ENCODE data around the gene MNT.

MNT gene

GRCh38 chr17:2414446-2415064, 13.7 kb upstream of the MNT start:
- no peak for DNase-seq

DNA sequence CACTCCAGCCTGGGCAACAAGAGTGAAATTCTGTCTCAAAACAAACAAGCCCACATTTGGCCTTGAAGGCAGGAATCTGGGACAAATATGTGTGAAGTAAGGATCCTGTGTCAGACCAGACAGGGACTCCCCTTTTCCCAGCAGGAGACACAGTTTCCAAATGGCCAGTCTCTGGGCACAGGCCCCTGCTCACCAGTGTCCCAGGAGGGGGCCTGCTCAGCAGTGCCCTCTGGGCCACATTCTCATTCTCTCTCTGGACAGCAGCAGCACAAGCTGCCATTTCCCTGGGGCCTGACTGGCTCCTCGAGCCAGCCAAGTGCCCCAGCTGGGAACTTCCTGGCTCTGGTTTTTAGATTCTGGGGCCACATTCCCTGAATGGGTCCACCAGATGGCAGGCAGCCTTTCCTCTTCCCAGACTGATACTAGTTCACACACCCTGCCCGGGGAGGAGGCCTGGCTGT, 11.7 kb upstream of the MNT start:
- no peak for DNase-seq

- no peak for DNase-seq
Measured at GRCh38 chr17:2410951-2411350, 10.1 kb upstream of the MNT start.

GRCh38 chr17:2406903-2407790, 6.3 kb upstream of the MNT start:
- no peak for DNase-seq

GRCh38 chr17:2406271-2406902, 5.5 kb upstream of the MNT start:
- DNase-seq: no peak

DNA sequence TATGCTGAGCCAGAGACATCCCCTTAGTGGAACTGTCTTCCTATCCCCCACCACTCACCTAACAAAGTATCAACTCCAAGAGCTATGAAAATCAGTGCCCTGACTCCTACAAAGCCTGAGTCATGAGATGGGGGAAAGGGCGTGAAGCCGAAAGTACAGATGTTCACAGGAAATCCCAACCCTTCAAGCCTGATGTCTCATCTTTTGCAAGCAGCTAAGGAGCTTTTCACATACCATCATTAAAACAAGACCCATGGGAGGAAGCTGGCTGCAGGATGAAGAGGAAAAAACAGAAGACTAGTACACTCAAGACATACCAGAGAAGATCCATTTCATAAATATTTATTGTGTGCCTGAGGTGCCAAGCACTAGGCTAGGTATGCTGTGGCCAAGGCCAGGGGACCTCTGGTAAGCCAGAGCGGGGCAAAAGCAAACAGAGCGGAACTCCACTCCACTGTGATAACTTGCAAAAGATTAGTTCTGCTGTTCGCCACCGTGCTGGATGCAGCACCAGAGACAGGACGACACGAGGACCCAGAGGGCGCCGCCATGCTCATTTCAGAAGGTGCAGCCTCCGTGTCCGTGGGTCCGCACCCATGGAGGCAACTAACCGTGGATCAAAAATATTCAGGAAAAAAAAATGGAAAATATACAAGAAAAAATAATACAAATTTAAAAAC, 4.5 kb upstream of the MNT start:
- no peak for DNase-seq

GRCh38 chr17:2403044-2403443, 2.2 kb upstream of the MNT start:
- DNase-seq: no peak

GRCh38 chr17:2402544-2402943, 1.7 kb upstream of the MNT start:
- no peak for DNase-seq

DNA sequence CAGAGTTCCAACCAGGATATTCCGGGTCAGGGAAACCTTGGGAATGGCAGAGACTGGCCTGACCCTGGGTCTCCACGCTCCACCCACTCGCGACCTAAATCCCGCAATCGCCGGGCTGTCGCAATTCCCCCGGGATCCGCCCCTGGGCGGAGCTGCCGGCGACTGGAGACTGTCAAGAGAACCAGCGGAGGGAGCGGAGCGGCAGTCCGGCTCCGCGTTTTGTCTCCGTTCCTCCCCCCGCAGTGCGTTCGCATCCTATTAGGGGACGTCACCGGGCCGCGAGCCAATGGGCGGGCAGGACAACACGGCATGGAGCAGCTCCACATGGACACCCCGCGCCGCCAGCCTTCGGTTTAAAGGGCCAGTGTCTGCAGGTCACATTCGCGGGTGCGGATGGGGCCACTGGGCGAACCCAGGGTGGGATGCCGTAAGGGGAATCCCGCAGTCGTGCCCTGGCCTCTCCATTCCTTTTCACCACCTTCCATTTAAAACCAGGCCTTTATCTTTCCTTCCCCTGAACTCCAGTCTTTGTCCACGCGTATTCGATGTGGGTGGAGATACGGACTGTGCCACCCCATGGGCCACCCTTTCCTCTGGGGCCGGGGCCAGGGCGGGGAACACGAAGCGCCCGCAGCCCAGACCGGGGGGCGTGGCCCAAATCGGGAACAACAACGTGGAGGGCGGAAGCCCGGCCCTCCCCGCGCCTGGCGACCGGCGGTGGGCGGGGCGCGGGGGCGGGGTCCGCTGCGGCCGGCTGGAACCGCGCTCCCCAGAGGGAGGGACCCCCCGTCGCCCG, 764 bp upstream of the MNT start:
- DNase-seq: peak; percentile 99

DNA sequence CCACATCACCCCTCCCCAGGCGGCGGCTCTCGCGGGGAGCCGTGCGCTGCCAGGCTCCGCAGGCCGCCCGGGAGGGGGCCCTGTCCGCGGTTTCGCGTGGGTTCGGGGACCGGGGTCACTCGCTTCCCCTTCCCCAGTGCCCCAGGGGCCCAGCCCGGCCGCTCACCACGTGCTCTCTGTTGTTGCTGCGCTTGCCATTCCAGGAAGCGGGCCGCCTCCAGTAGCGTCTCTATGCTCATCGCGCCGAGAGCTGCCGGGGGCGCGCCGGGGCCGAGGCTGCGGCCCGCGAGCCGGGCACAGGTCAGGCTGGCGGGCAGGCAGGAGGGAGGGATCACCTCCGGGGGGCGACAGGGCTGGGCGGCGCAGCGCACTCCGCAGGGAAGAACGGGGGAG, 390 bp downstream of the MNT start:
- peak; percentile 66 for DNase-seq

GRCh38 chr17:2399572-2400473, 1.0 kb downstream of the MNT start:
- peak; percentile 96 for DNase-seq

- peak; percentile 77 for DNase-seq
Measured at GRCh38 chr17:2398655-2399571, 1.9 kb downstream of the MNT start.

GRCh38 chr17:2398182-2398581, 2.7 kb downstream of the MNT start:
- DNase-seq: no peak

DNA sequence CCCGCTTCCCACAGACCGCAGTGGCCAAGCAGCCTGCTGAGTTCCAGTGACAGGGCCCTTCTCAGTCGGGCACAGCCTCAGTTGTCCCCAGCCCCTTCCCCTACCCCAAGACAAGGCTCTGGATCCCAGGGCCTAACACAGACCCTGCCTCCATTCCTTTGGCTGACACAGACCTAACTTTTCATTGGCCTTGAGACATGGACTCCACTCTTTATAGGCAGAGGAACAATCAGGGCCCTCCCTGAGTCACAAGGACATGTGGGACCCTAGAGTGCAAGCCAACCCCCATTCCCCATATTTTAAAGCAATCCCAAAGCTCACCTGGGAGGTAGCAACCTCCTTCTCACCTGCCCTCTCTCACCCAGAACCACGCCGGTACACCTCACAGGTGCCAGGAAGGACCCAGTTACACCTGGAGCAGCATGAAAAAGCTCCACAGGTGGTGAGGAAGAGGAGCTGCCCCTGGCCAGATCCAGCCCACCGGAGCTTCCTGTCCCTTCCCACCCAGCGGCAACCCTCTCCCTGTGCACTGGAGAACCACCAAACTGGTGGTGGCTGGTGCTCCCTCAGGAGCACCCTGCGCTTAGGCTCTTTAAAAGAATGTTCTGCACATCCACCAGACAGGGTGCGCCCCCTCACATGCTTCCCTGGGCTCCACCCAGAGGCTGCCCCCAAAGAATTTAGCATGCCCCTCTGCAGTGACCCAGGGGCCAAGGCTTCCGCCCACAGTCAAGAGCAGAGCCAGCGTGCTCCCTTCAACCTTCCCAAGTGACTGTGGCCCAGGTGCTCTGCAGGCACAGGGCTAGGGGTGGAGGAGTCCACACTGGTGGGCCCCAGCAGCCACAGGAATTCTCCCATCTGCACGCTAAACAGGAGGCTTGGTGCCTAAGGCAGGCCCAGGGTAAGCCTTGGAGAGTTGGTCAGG, 3.4 kb downstream of the MNT start:
- DNase-seq: no peak

GRCh38 chr17:2396568-2397246, 4.2 kb downstream of the MNT start:
- no peak for DNase-seq

DNA sequence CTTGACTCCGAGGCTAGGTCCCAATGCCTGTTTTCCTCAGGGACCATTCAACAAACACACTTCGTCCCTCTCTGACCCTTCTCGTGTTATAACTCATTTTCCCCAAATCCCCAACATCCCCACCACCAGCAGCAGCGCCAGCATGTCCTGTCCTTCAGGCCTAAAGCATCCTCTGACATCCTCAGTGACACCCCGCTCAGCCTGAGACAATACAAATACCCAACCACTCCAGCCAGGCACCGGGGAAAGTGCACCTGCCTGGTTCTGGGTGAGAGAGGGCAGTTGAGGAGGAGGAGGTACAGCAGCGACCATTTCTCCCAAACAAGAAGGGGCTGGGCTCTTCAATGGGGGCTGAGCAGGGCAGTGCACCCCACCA, 4.7 kb downstream of the MNT start:
- no peak for DNase-seq

DNA sequence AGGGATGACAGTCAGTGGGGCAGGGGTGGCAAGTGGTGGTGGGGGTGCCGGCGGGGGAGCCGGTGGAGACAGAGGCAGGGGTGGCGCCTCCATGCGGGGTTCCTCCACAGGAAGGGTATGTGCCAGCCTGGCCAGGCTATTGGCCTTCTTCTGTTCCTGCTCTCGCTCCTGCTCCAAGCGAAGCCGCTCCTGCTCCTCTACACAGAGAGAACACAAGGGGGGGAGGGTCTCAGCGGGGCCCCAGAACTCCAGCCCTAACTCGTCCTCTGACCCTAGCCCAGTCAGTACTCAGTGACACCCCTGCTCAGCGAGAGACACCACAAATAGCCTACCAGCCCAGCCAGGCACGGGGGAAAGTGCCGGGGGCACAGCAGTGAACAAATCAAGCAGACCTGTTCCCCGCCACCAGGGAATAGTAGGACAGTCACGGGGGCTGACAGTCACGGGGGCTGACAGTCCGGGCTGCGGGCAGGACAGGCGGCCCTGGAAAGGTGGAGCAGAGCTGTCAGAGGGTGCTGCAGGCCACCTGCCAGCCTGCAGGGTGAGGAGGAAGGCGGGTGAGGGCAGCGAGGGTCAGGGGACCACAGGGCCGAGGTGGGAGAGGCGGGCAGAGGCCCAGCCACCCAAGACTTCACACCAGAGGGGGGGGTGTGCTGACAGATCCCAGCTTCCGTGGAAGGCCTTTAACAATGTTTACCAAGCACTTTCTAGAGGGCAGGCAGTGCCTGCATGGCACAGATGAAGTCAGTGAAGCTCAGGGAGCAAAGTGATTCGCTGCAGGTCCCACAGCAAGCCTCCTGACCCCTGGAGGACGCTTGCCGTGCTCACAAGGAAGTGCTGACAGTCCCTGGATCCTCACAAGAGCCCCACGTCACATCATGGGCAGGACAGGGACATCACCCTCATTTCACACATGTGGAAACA, 5.3 kb downstream of the MNT start:
- DNase-seq: no peak

Measured in NCI-H146 (cell line).